ENCODE data around the gene NTHL1. TPM values are rescaled to one million over a fixed set of nuclear protein-coding genes. Genes with fewer than 3 reads are reported as not detected.

The NTHL1 gene
- total RNA-seq, 2 donors from 2014 or later: 7.7 to 13.4 TPM

DNA sequence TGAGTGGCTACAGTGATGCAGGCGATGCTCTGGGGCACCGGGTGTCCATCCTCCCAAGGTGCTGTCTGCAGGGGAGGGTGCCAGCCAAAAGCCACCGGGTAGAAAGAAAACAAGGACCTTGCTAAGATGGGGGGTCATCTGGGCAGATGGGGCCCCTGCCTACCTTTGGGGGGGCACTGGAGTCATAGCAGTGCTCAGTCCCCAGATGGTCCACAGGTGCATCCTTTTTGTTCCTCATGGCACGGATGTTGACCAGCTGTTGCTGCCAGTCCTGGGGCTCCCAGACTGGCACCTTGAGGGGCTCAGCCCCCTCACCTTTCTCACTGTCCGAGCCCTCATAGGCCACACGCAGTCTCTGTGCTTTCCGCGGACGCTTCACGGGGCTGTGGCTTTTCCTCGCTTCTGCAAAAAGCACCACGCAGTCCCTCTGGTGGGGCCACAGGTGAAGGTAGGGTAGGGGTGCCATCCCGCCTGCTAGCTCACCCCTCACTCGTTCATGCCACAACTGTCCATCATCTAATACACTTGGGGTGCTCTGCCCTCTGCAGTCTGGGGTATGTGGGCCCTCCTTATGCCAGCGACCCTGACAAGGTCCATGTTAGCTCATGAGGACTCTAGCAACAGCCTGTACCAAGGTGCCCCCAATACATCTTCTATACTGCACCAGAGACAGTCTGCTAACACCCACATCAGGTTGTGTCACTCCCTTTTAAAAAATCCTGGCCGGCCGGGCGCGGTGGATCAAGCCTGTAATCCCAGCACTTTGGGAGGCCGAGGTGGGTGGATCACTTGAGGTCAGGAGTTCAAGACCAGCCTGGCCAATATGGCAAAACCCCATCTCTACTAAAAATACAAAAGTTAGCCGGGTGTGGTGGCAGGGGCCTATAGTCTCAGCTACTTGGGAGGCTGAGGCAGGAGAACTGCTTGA, 1.4 kb downstream of the NTHL1 start:
- Histone ChIP-seq H3K4me3 (peak overlapping the region; percentile 86), H3K27ac (peak overlapping the region in 1 of 2 donors; percentile 58), H3K36me3 (peaks cover 4% of the 10 kb centered on the region), H3K27me3 (replicated peaks; ENCODE audit: insufficient read depth) (no peaks in the 10 kb centered on the region), H3K4me1 (ENCODE audit: control insufficient read depth in 1 of 2, low read depth in 2 of 2) (peaks cover 14 to 40% of the 10 kb centered on the region in 2 donors), H3K9me3 (no peaks in the 10 kb centered on the region)
- DNase-seq (ENCODE audit: low spot score) (no peak), ATAC-seq (ENCODE audit: insufficient number of reproducible peaks, low FRiP score, low read depth) (no peak)
- TF ChIP-seq, protein P1, sequence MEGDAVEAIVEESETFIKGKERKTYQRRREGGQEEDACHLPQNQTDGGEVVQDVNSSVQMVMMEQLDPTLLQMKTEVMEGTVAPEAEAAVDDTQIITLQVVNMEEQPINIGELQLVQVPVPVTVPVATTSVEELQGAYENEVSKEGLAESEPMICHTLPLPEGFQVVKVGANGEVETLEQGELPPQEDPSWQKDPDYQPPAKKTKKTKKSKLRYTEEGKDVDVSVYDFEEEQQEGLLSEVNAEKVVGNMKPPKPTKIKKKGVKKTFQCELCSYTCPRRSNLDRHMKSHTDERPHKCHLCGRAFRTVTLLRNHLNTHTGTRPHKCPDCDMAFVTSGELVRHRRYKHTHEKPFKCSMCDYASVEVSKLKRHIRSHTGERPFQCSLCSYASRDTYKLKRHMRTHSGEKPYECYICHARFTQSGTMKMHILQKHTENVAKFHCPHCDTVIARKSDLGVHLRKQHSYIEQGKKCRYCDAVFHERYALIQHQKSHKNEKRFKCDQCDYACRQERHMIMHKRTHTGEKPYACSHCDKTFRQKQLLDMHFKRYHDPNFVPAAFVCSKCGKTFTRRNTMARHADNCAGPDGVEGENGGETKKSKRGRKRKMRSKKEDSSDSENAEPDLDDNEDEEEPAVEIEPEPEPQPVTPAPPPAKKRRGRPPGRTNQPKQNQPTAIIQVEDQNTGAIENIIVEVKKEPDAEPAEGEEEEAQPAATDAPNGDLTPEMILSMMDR (IDR thresholded peaks at IDR 0.05): no peak

DNA sequence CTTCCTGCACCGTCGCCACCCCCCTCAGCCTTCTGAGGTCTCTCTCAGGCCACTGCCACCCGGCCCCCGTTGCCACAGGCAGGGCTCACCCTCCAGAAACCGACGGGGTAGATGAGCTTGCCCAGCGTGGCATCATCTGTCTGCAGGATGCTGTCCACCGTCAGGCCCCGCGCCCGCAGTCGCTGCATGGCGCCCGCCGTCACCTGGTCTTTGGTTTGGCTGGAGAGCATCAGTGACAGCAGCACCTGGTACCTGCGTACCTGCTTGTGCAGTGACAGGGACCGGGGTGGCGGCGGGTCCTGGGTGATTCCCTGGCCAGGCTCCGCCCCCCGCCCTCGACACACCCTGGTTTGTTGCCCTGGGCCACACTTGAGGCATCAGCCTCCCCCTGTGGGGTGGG, 3.1 kb downstream of the NTHL1 start:
- ATAC-seq (ENCODE audit: insufficient number of reproducible peaks, low FRiP score, low read depth) (no peak), DNase-seq (ENCODE audit: low spot score) (no peak)
- H3K4me3 ChIP-seq: no peak overlapping the region
- no peaks in the 10 kb centered on the region for H3K9me3 ChIP-seq
- H3K4me1 ChIP-seq (ENCODE audit: control insufficient read depth in 1 of 2, low read depth in 2 of 2): peaks cover 14 to 43% of the 10 kb centered on the region in 2 donors
- no peaks in the 10 kb centered on the region for H3K27me3 ChIP-seq (replicated peaks; ENCODE audit: insufficient read depth)
- TF ChIP-seq, protein P1 (IDR thresholded peaks at IDR 0.05): no peak
- no peaks in the 10 kb centered on the region for H3K36me3 ChIP-seq
- no peak overlapping the region for H3K27ac ChIP-seq

GRCh38 chr16:2043667-2044451, 3.8 kb downstream of the NTHL1 start:
- no peak overlapping the region for H3K4me3 ChIP-seq
- H3K27ac ChIP-seq: no peak overlapping the region
- H3K36me3 ChIP-seq: peaks cover 4% of the 10 kb centered on the region
- ATAC-seq (ENCODE audit: insufficient number of reproducible peaks, low FRiP score, low read depth) (no peak), DNase-seq (ENCODE audit: low spot score) (no peak)
- TF ChIP-seq, protein P1 (IDR thresholded peaks at IDR 0.05): no peak
- H3K4me1 ChIP-seq (ENCODE audit: control insufficient read depth in 1 of 2, low read depth in 2 of 2): peaks cover 14 to 46% of the 10 kb centered on the region in 2 donors
- H3K9me3 ChIP-seq: no peaks in the 10 kb centered on the region
- H3K27me3 ChIP-seq (replicated peaks; ENCODE audit: insufficient read depth): no peaks in the 10 kb centered on the region

- DNase-seq (ENCODE audit: low spot score) (no peak), ATAC-seq (ENCODE audit: insufficient number of reproducible peaks, low FRiP score, low read depth) (no peak)
- Histone ChIP-seq H3K4me1 (ENCODE audit: control insufficient read depth in 1 of 2, low read depth in 2 of 2) (peaks cover 11 to 39% of the 10 kb centered on the region in 2 donors), H3K36me3 (peaks cover 5% of the 10 kb centered on the region), H3K4me3 (no peak overlapping the region), H3K27ac (no peak overlapping the region), H3K9me3 (no peaks in the 10 kb centered on the region), H3K27me3 (replicated peaks; ENCODE audit: insufficient read depth) (no peaks in the 10 kb centered on the region)
- TF ChIP-seq, protein P1 (IDR thresholded peaks at IDR 0.05): no peak
These were observed 4.5 kb downstream of the NTHL1 start for GRCh38 chr16:2042986-2043666.

All from thoracic aorta (tissue), 2 donors.